Cardiac muscle cell (in vitro differentiated cells and primary cell): ENCODE data around the gene PUSL1. TPM values are rescaled to one million over a fixed set of nuclear protein-coding genes. Genes with fewer than 3 reads are reported as not detected.
A peak's percentile ranks its signal among the peaks of the same experiment; 100 is the strongest.

Experiments used
- DNase-seq, 2 donors: peaks; one replicate each; pipeline versions ENCODE4 v3.0.0 to v3.0.0-alpha.2; 2010 to 2017; ENCODE audit warnings: low read depth in 1 of 2, low spot score in 1 of 2
- H3K27ac ChIP-seq: fragments of 200-600 bp; sonication (generic); 2 replicates; pipeline ENCODE4 v1.5.1; 2016
- H3K27me3 ChIP-seq: fragments of 200-600 bp; sonication (generic); 2 replicates; pipeline ENCODE4 v1.6.0; 2016; ENCODE audit warnings: control low read depth
- H3K36me3 ChIP-seq: fragments of 200-600 bp; sonication (generic); 2 replicates; pipeline ENCODE4 v1.5.1; 2016; ENCODE audit warnings: control low read depth
- H3K4me1 ChIP-seq: fragments of 200-600 bp; sonication (generic); 2 replicates; pipeline ENCODE4 v1.8.1; 2017; ENCODE audit warnings: low read depth, mild to moderate bottlenecking, mixed run types
- H3K4me3 ChIP-seq: fragments of 200-600 bp; sonication (generic); 2 replicates; pipeline ENCODE4 v1.5.1; 2016; ENCODE audit warnings: mild to moderate bottlenecking
- H3K9me3 ChIP-seq: fragments of 200-600 bp; sonication (generic); 2 replicates; pipeline ENCODE4 v1.5.1; 2017; ENCODE audit warnings: low read depth, mild to moderate bottlenecking, control low read depth
- CTCF ChIP-seq: IDR thresholded peaks from 2 replicates; pipeline ENCODE4 v1.5.1; 2012; ENCODE audit warnings: low read depth, mild to moderate bottlenecking, low read length
- polyA plus RNA-seq: library from polyadenylated mRNA; unstranded; fragments of >200 nt; fragmentation: Nextera tagmentation; extraction: Ambion mirVana; gene quantifications from 2 replicates; pipeline ENCODE4 v1.2.1, GENCODE V29; 2016
- total RNA-seq: library from RNA; depleted of rRNA; stranded (reverse); fragments of >200 nt; gene quantifications from 2 replicates; pipeline ENCODE4 v1.2.3, GENCODE V29; 2016

Gene PUSL1
- total and polyA plus RNA-seq, 2 experiments from 2014 or later = 18.7 to 25.0 TPM

DNA sequence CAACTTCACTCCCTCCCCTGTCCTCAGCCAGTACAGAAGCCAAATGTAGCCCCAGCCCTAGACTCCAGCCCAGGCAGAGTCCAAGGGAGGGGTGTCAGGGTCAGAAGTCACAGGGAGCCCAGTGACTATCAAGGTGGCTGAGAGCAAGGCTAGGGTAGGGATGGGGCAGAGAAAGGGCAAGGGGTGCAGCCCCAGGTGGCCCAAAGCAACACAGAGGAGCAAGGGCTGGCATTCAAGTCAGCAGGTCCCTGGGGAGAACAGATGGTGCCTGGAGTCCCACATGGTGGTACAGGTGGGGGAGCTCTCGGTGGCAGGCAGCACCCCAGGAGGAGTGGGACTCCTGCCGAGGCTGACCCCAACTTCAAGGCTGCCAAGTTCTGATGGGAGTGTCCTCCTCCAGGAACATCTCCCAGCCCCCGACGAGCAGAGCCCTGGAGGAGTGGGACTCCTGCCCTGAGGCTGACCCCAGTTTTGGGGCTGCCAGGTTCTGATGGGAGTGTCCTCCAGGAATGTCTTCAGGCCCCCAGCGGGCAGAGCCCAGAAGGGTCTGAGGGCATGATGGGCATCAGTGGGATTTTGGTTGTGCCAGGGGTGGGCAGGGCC is 44.5 kb downstream of the PUSL1 start:
- no peaks in the 10 kb centered on the region for H3K36me3 ChIP-seq
- no peak for DNase-seq
- H3K4me3 ChIP-seq = no peak overlapping the region
- H3K4me1 ChIP-seq = peaks cover 12% of the 10 kb centered on the region
- TF ChIP-seq CTCF = no peak
- H3K9me3 ChIP-seq = no peaks in the 10 kb centered on the region
- H3K27ac ChIP-seq = no peak overlapping the region
- H3K27me3 ChIP-seq = peaks cover 12% of the 10 kb centered on the region

GRCh38 chr1:1353389-1354151 is 45.2 kb downstream of the PUSL1 start:
- Histone ChIP-seq H3K9me3 (no peaks in the 10 kb centered on the region), H3K36me3 (no peaks in the 10 kb centered on the region), H3K27me3 (peaks cover 12% of the 10 kb centered on the region), H3K4me3 (no peak overlapping the region), H3K4me1 (peaks cover 19% of the 10 kb centered on the region), H3K27ac (no peak overlapping the region)
- no peak for TF ChIP-seq CTCF
- no peak for DNase-seq

DNA sequence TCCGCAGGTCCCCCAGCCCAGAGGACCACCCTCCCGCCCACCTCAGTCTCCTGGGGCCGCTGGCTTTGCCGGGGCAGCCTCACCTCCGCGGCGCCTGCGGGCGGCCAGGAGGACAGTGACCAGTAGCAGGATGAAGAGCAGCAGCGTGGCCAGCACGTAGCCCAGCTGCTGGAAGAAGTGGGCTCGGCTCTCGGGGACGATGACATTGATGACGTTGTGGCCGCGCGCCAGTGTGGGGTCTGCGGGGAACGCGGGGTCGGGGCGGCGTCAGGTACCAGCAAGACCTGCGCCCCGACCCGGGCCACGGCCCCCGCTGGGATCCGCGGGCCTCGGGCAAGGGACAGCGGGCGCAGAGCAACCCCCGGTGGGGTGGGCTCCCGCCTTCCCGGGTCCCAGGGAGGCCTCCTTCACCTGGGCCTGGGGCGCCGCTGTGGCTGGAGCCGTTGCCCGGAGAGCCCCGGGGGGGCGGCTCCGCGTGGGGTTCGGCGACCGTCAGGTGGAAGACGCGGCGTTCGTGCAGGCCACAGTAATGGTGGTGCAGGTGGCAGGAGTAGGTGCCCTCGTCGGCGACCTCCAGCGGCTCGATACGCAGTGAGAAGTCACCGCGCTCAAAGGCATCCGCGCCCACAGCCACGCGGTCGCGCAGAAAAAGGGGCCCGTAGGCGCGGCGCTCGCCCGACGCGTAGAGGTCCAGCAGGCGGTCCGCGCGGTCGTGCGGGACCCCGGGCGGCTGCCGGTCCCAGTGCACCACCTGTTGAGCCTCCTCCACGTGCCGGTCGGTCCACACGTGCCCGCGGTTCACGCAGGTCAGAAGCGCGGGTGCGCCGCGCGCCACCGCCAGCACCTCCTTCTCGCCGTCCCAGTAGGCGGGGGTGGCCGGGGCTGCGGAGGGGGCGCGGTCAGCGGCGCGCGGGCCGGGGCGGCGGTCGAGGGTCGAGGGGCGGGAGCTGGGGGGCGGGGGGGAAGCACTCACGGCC is 46.2 kb downstream of the PUSL1 start:
- TF ChIP-seq CTCF = no peak
- peak overlapping the region; percentile 7 for H3K4me3 ChIP-seq
- no peaks in the 10 kb centered on the region for H3K9me3 ChIP-seq
- no peaks in the 10 kb centered on the region for H3K36me3 ChIP-seq
- H3K4me1 ChIP-seq = peaks cover 25% of the 10 kb centered on the region
- H3K27me3 ChIP-seq = peaks cover 12% of the 10 kb centered on the region
- DNase-seq = no peak
- no peak overlapping the region for H3K27ac ChIP-seq

DNA sequence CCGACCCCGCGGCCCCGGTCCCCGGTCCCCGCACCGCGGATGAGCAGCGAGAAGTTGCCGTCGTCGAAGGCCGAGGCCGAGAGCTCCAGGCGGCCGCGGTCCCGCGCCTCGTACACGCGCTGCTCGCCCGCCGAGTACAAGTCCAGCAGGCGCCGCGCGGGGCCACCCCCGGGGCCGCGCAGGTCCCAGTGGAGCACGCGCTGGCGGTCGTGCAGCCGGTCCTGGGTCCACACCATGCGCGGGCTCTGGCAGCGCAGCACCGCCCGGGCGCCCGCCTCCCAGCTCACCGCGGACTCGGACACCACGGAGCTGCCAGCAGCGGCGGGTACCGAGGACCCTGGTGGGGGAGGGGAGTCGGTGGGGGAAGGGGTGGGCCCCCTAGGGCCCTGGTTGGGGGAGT is 47.0 kb downstream of the PUSL1 start:
- H3K4me3 ChIP-seq = peak overlapping the region; percentile 7
- no peak for TF ChIP-seq CTCF
- DNase-seq = peak; percentile 28 to 50
- no peak overlapping the region for H3K27ac ChIP-seq
- no peaks in the 10 kb centered on the region for H3K36me3 ChIP-seq
- H3K9me3 ChIP-seq = no peaks in the 10 kb centered on the region
- peaks cover 34% of the 10 kb centered on the region for H3K4me1 ChIP-seq
- H3K27me3 ChIP-seq = peaks cover 12% of the 10 kb centered on the region

GRCh38 chr1:1356166-1356795 is 47.9 kb downstream of the PUSL1 start:
- TF ChIP-seq CTCF = no peak
- DNase-seq = no peak
- H3K36me3 ChIP-seq = no peaks in the 10 kb centered on the region
- H3K27me3 ChIP-seq = peaks cover 12% of the 10 kb centered on the region
- peaks cover 40% of the 10 kb centered on the region for H3K4me1 ChIP-seq
- no peak overlapping the region for H3K27ac ChIP-seq
- no peaks in the 10 kb centered on the region for H3K9me3 ChIP-seq
- H3K4me3 ChIP-seq = no peak overlapping the region
